MG63 (cell line): Measurements from ENCODE around the gene TRAP1. TPM values are rescaled to one million over a fixed set of nuclear protein-coding genes. Genes with fewer than 3 reads are reported as not detected.
"Not testable (repeated sequence)": the region's sequence is repeated elsewhere in the genome, so short reads cannot be mapped to it uniquely, and the experiment has no call there.

Experiments
- DNase-seq: peaks from one replicate; pipeline ENCODE4 v3.0.0-alpha.2; 2020
- H3K27me3 ChIP-seq: fragments of 250-450 bp; sonication (Bioruptor Pico); 2 replicates; pipeline ENCODE4 v1.5.1; 2020; ENCODE audit warnings: mild to moderate bottlenecking, moderate library complexity
- H3K36me3 ChIP-seq: fragments of 250-450 bp; sonication (Bioruptor Pico); 2 replicates; pipeline ENCODE4 v1.5.1; 2020; ENCODE audit warnings: mild to moderate bottlenecking, moderate library complexity
- H3K4me3 ChIP-seq: fragments of 250-450 bp; sonication (Bioruptor Pico); 2 replicates; pipeline ENCODE4 v1.5.1; 2020; ENCODE audit warnings: mild to moderate bottlenecking, moderate library complexity
- H3K9me3 ChIP-seq: fragments of 250-450 bp; sonication (Bioruptor Pico); 2 replicates; pipeline ENCODE4 v1.5.1; 2020; ENCODE audit warnings: mild to moderate bottlenecking, moderate library complexity
- total RNA-seq: library from RNA; depleted of rRNA; stranded (reverse); fragments of >200 nt; shearing (Covaris generic); gene quantifications from 2 replicates; pipeline ENCODE4 v1.2.3, GENCODE V29; 2014; ENCODE audit warnings: low replicate concordance

TRAP1 gene
- total RNA-seq, 1 experiment from 2014 or later, result 91.1 TPM

DNA sequence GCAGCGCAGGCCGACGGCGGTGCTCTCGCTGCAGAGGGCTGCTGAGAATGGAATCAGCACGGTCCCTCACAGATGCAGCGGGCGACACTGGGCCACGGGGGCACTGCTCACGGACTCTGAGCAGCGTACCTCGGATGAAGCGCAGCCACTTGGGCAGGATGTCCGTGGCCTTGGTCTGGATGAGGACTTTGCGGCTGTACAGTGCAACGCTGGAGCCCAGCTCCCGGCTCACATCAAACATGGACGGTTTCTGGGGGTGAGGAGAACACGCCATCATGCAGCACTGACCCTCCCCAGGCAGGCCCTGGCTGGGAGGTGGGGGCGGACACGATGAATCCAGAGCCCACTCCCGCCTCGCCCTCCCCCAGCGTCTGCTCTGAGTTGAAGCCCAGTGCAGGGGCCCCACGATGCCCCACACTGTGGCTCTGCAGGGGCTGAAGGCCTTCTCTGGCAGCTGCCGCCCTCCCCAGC is 44.7 kb downstream of the TRAP1 start:
- Histone ChIP-seq H3K4me3 (no peak overlapping the region), H3K36me3 (peaks cover 89% of the 10 kb centered on the region)
- no peak for DNase-seq

DNA sequence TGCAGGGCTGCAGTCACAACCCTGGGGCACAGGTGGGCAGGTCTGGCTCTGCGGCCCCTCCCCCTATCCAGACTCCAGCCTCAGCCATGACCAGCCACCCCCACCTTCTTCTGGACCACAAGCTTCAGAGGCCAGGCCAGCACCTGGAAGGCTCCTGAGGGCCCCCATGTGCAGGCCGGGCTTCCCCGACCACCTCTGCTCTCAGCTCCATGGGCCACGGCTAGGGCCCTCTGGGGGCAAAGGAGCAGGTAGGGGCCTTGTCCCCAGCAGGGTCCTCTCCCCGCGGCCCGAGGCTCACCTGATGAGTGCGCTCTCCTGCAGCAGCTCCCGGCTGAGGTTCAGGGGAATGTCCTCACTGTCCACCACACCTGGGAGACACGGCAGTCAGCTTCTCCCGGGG is 45.9 kb downstream of the TRAP1 start:
- no peak for DNase-seq
- Histone ChIP-seq H3K4me3 (no peak overlapping the region), H3K27me3 (no peaks in the 10 kb centered on the region), H3K9me3 (no peaks in the 10 kb centered on the region), H3K36me3 (peaks cover 86% of the 10 kb centered on the region)

More for the DNA sequence above, 44.7 kb downstream of the TRAP1 start:
- no peaks in the 10 kb centered on the region for H3K27me3 ChIP-seq
- no peaks in the 10 kb centered on the region for H3K9me3 ChIP-seq

DNA sequence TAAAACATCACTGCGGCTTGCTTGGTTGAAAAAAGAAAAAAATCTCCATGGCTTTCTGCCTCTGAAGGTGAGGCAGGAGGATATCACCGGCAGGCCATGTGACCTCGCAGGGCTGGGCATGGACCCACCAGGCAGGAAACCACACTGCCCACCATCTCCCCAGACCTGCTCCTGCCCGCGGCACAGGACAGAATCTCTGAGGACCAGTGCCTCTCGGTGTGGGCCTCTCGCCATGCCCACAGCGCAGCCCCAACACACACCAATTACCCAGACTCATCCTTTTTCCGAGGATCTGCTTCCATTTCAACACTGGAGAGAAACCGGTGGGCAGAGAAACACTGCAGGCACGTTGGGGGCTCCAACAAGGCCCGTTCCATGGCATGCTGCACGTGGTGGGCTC is 46.6 kb downstream of the TRAP1 start:
- Histone ChIP-seq H3K36me3 (peaks cover 88% of the 10 kb centered on the region), H3K9me3 (no peaks in the 10 kb centered on the region), H3K27me3 (no peaks in the 10 kb centered on the region), H3K4me3 (no peak overlapping the region)
- DNase-seq, result no peak

DNA sequence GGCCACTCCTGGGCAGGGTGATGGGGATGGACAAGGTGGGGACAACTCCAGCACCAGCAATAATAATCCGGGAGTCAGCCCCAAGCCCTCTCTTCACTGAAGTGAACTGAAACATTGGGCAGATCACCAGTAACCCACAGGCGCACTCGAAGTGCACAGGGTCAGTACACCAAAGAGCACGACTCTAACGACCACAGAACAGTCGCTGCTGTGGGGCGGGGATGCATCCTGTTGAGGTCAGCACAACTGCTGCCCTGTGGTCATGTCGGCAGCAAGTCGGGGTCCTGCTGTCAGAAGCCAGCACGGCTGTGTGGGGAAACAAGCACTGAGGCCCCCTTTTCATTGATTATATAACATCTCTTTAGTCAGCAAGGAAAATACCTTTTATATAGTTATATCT is 48.2 kb downstream of the TRAP1 start:
- peaks cover 86% of the 10 kb centered on the region for H3K36me3 ChIP-seq
- H3K4me3 ChIP-seq, result no peak overlapping the region
- H3K9me3 ChIP-seq, result no peaks in the 10 kb centered on the region
- DNase-seq, result no peak
- no peaks in the 10 kb centered on the region for H3K27me3 ChIP-seq

DNA sequence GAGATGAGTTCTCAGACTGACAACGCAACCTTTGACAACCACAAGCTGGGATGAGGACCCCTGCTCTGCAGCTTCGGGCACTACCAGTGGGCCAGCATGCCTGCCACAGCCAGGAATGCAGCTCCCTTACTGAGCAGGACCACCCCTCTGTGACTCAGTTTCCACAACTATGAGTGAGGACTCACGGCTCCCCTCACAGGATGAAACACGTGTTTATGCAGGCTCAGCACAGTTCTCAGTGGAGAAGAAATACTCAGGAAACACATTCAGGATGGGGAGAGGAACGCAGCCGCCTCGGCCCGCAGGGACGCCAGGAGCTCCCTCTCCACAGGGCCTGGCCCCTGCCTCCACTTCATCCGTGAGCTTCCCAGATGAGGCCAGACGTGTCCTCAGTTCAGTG is 48.7 kb downstream of the TRAP1 start:
- Histone ChIP-seq H3K9me3 (no peaks in the 10 kb centered on the region), H3K4me3 (no peak overlapping the region), H3K27me3 (no peaks in the 10 kb centered on the region), H3K36me3 (peaks cover 84% of the 10 kb centered on the region)
- no peak for DNase-seq

DNA sequence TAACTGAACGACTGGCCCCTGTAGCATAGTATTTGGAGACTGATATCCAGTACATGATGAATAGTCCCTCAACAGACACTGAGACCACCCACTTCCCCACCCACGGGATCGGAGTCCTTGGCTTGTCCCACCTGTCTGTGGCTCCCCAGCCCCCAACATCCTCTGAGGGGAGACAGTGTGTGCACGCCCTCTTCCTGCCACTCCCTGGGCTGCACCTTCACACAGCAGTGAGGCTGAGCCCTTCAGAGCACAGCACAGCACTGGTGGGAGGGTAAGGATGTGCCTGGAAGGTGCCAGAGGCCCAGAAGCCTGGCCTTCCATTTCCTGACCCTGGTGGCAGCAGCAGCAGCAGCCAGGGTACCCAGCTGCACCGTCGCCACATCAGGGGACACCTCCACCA is 51.8 kb downstream of the TRAP1 start:
- Histone ChIP-seq H3K9me3 (no peaks in the 10 kb centered on the region), H3K27me3 (no peaks in the 10 kb centered on the region), H3K4me3 (no peak overlapping the region), H3K36me3 (peaks cover 80% of the 10 kb centered on the region)
- DNase-seq, result no peak

DNA sequence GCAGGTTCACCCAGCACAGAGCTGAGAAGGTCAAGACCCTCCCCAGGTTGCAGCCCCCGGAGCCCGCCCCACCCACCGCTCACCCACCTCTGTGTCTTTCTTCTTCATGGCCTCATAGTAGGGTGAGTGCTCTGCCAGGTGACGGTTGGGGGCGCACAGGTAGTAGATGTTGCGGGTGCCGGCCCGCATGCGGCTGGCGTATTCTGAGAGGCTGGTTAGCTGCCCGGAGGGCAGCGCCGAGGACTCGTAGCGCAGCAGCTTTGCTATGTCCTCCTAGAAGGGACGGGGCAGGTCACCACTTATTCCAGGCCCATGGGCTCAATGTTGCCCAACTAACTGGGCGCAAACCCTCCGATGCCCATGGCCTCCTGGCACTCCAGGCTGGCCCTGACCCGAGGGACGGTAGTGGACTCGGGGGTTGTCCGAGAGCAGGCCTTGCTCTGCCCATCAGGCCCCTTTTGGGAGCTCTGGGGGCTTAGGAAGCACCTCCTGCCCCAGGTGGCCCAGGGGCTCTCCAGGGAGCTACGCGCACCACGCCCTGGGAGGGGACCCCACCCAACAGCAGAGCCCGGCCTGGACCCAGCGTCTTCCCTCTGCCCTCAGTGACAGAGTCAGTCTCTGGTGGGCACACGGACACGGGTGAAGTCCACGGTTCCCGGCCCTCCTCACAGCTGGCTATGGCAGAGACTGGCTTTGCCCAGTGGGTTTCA is 53.0 kb downstream of the TRAP1 start:
- DNase-seq, result no peak
- Histone ChIP-seq H3K9me3 (no peaks in the 10 kb centered on the region), H3K36me3 (peaks cover 84% of the 10 kb centered on the region), H3K27me3 (no peaks in the 10 kb centered on the region), H3K4me3 (no peak overlapping the region)

DNA sequence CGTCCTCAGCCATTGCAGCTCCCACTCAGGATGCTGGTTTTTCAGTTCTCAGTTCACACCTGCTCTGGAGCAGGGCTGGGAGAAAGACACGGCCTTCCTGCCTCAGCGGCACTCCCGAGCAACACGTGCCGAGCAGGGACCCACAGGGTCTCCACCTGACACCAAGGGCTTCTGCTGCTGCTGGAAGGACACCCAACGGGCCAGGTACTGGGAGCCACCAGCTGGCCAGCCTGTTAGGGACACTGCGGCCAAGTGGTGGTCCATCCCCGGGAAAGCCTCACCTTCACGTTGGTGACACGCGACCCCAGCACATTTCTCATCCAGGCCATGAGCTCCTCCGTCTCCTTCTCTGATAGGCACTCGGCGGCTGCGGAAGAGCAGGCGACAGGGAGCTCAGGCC is 54.7 kb downstream of the TRAP1 start:
- H3K36me3 ChIP-seq, result peaks cover 86% of the 10 kb centered on the region
- no peaks in the 10 kb centered on the region for H3K27me3 ChIP-seq
- no peak for DNase-seq
- no peaks in the 10 kb centered on the region for H3K9me3 ChIP-seq
- H3K4me3 ChIP-seq, result no peak overlapping the region

DNA sequence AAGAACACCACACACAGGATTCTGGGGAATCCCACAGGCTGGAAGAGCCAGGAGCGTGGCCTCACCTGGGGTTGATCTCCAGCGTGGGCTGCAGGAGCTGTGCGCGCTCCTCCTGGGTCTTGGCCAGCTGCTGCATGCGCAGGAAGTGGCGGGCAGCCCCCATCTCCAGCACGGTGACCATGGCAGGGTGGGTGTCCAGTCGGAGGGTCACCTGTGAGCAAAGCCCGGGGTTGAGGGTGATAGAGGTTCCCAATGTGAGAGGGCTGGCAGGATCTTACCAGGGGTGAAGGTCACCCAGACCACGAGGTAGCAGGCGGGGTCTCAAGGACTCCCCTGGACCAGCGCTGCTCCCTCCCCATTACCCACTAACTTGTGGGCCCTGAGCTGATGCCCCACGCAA is 55.4 kb downstream of the TRAP1 start:
- H3K27me3 ChIP-seq, result no peaks in the 10 kb centered on the region
- DNase-seq, result no peak
- no peak overlapping the region for H3K4me3 ChIP-seq
- no peaks in the 10 kb centered on the region for H3K9me3 ChIP-seq
- H3K36me3 ChIP-seq, result peaks cover 89% of the 10 kb centered on the region

DNA sequence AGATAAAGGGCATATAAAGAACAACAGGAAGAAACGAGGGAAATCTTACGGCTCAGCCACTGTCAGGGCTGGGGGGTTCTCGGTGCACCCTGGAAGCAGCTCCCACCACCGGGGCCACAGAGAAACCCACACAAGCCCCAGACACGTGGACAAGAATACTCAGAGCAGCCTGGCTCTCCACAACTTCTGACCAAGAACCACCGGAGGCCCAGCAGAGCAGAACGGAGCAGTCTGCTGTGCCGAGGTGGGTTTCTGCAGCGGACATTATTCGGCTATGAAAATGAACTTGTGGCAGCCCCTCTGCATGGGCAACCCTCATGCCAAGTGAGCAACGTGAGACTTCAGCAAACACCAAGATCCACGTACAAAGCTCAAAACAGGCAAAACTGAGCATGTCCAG is 56.0 kb downstream of the TRAP1 start:
- Histone ChIP-seq H3K36me3 (peaks cover 88% of the 10 kb centered on the region), H3K27me3 (no peaks in the 10 kb centered on the region)

DNA sequence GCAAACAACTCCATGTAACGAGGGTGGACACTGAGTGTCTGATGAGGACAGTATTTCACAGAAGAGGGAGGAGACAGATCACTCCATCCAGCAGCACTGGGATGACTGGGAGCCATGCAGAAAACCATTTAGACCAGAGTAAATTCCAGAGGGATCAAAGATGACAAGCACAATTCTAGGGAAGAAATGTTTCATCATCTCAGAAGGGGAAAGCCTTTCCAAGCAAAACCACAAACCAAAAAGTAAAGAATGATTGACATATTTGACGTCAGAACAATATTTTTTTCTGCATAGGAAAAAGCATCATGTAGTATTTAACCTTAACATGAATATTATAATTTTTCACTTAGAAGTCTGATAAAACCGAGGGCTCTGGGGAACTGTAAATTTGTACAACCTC is 58.1 kb downstream of the TRAP1 start:
- H3K36me3 ChIP-seq, result peaks cover 86% of the 10 kb centered on the region
- no peak for DNase-seq
- H3K9me3 ChIP-seq, result no peaks in the 10 kb centered on the region
- H3K27me3 ChIP-seq, result no peaks in the 10 kb centered on the region
- H3K4me3 ChIP-seq, result no peak overlapping the region

More for the DNA sequence above, 56.0 kb downstream of the TRAP1 start:
- Histone ChIP-seq H3K9me3 (no peaks in the 10 kb centered on the region), H3K4me3 (no peak overlapping the region)
- no peak for DNase-seq

DNA sequence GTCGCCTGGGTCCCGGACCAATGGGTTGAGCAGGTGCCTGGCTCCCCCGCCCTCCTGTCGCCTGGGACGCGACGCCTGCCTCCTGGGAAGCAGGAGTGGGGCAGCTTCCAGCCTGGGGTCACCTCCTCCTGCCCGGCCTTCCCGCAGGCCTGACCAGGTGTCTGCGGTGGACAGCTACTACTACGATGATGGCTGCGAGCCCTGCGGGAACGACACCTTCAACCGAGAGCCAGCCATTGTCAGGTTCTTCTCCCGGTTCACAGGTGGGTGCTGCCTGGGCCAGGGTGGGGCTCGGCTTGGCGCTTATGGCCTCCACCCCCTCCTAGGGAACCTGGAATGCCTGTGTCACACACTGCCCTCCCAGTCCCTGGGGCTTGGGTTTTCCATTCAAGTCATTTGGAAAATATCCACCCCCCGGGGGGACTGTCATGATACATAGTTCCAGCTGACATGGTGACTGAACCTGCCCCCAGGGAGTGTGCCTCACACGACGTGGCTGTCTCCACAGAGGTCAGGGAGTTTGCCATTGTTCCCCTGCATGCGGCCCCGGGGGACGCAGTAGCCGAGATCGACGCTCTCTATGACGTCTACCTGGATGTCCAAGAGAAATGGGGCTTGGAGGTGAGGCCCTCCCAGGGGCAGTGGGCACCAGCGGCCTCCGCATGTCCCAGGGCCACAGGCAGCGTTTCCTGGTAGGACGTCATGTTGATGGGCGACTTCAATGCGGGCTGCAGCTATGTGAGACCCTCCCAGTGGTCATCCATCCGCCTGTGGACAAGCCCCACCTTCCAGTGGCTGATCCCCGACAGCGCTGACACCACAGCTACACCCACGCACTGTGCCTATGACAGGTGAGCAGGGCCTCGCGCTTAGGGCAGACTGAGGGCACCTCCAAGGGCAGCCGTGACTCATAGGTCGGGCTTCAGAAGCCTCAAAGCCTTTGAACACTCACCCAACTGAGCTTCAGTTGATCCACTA is 60.5 kb downstream of the TRAP1 start:
- H3K9me3 ChIP-seq, result no peaks in the 10 kb centered on the region
- no peak overlapping the region for H3K4me3 ChIP-seq
- no peak for DNase-seq
- no peaks in the 10 kb centered on the region for H3K27me3 ChIP-seq
- peaks cover 73% of the 10 kb centered on the region for H3K36me3 ChIP-seq

DNA sequence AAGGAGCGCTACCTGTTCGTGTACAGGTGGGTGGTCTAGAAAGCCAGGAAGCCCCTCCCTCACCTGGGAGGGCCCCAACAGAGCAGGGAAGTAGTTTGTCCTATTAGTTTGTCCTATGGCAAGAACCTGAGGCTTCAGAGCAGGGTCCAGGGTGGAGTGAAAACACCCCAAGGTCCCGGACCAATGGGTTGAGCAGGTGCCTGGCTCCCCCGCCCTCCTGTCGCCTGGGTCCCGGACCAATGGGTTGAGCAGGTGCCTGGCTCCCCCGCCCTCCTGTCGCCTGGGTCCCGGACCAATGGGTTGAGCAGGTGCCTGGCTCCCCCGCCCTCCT is 61.2 kb downstream of the TRAP1 start:
- peaks cover 71% of the 10 kb centered on the region for H3K36me3 ChIP-seq
- not testable (repeated sequence) for H3K27me3 ChIP-seq, H3K9me3 ChIP-seq, H3K4me3 ChIP-seq, DNase-seq

DNA sequence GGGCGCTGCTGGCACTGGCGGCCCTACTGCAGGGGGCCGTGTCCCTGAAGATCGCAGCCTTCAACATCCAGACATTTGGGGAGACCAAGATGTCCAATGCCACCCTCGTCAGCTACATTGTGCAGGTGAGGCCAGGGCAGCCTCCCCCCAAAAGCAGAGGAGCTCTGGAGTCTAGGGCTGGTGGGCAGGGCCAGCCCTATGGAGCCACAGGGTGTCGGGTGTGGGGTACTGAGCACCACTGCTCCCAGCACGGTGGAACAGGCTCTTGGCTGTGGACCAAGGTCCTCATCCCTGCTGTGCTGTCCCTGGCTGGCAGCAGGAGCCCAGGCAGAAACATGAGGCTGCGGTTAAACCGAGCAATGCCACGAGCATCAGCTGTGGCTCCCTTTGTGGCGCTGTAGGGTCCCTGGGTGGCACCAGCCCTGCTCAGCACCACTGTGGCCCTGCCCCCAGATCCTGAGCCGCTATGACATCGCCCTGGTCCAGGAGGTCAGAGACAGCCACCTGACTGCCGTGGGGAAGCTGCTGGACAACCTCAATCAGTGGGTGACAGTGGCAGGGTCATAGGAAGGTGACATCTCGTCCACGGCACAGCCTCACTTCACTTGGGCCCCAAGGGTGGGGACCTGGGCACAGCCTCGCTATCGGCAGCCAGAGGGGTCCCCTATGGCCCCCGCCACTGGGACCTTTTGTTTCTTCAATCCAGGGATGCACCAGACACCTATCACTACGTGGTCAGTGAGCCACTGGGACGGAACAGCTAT is 61.7 kb downstream of the TRAP1 start:
- no peak overlapping the region for H3K4me3 ChIP-seq
- H3K27me3 ChIP-seq, result no peaks in the 10 kb centered on the region
- no peaks in the 10 kb centered on the region for H3K9me3 ChIP-seq
- DNase-seq, result no peak
- H3K36me3 ChIP-seq, result peaks cover 70% of the 10 kb centered on the region

DNA sequence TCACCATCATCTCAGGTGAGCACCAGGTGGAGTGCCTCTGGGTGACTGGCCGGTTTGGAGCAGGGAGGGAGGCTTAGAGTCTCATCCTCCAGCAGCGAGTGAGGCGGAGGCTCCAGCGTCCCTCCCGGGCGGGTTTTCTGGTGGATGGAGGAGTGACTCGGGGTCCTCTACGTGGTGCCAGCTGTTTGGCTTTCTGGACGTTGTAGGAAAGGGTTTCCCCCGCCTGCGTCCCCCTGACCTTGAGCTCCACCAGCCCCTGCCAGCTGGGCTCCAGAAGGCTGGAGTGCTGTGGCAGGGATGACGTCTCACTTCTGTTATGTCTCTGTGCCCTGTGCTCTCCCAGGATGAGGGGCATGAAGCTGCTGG is 62.3 kb downstream of the TRAP1 start:
- DNase-seq, result no peak
- H3K27me3 ChIP-seq, result no peaks in the 10 kb centered on the region
- H3K4me3 ChIP-seq, result no peak overlapping the region
- no peaks in the 10 kb centered on the region for H3K9me3 ChIP-seq
- H3K36me3 ChIP-seq, result peaks cover 66% of the 10 kb centered on the region

DNA sequence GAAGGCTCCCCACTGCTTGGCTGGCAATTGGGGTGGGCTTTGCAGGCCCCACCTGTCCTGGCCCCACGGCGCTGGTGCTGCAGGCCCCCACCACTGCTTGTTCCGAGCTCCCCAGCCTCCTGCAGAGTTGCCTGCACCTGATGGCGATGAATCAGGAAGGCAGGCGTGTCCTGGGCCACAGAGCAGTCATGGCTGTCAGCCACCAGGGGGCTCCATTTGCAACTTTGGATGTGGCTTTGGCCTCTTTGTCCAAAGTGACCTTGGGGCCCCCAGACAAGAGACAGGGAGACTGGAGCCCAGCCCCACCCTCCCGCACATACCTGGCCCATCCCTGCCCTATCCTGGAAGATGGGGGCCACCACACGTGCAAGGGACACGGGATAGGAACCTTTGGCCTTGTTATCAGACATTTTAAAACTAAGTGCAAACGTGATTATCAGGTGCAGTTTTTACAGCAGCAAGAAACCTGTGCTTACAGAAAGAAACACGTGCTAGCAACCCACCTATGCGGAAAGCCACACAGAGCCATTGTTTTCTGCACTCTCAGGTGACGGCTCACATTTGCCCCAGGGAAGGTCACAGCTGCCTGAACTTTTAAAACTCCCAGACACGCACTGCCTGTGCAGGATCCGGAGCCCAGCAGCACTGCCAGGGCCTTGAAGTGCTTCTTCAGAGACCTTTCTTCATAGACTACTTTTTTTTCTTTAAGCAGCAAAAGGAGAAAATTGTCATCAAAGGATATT is 62.9 kb downstream of the TRAP1 start, which contains the start of gene DNASE1:
TSS of gene DNASE1 (plus strand) at position 443 of the 743 bp plus-strand sequence. CDS start 683 bp downstream, outside the sequence.
- no peaks in the 10 kb centered on the region for H3K27me3 ChIP-seq
- H3K4me3 ChIP-seq, result no peak within 1 kb of the TSS
- peaks cover 60% of the 10 kb centered on the region for H3K36me3 ChIP-seq
- peak; percentile 56 for DNase-seq
- H3K9me3 ChIP-seq, result no peaks in the 10 kb centered on the region
